ENCODE data around the gene ELOF1. TPM values are rescaled to one million over a fixed set of nuclear protein-coding genes. Genes with fewer than 3 reads are reported as not detected.

Gene ELOF1
- total and polyA plus RNA-seq, 2 of the 13 experiments (the other 11 are each of a cell fraction or from before 2014, with no cell fraction given) = 14.5 to 43.2 TPM

- TF ChIP-seq ZNF777 (CRISPR knock-in tag; IDR thresholded peaks at IDR 0.05) (0 out of 2 replicates have a peak, but pooled peaks have one; percentile 22), SIN3A (IDR thresholded peaks at IDR 0.05; ENCODE audit: borderline replicate concordance, low read depth, low read length) (peak; percentile 98), ZBTB26 (CRISPR knock-in tag; IDR thresholded peaks at IDR 0.05; ENCODE audit: borderline replicate concordance) (0 out of 2 replicates have a peak, but pooled peaks have one; percentile 38), NFYC (CRISPR knock-in tag; IDR thresholded peaks at IDR 0.05) (peak; percentile 92), AHR (CRISPR knock-in tag; IDR thresholded peaks at IDR 0.05) (no peak), JARID2 (CRISPR knock-in tag; IDR thresholded peaks at IDR 0.05; ENCODE audit: insufficient replicate concordance) (no peak), ZNF549 (CRISPR knock-in tag; IDR thresholded peaks at IDR 0.05) (0 out of 2 replicates have a peak, but pooled peaks have one; percentile 37), KAT8 (CRISPR knock-in tag; IDR thresholded peaks at IDR 0.05) (peak; percentile 99), IRF9 (CRISPR knock-in tag; IDR thresholded peaks at IDR 0.05; ENCODE audit: borderline replicate concordance) (no peak), REL (CRISPR knock-in tag; conservative IDR thresholded peaks at IDR 0.05) (no peak), TOE1 (CRISPR knock-in tag; IDR thresholded peaks at IDR 0.05) (no peak), NFKBIZ (CRISPR knock-in tag; IDR thresholded peaks at IDR 0.05) (0 out of 2 replicates have a peak, but pooled peaks have one; percentile 27), KMT2B (CRISPR knock-in tag; IDR thresholded peaks at IDR 0.05) (peak; percentile 85), EP300 (IDR thresholded peaks at IDR 0.05; ENCODE audit: low read depth in 2 of 2, low read length in 2 of 2) (no peak), EP300 (CRISPR knock-in tag; IDR thresholded peaks at IDR 0.05; ENCODE audit: borderline replicate concordance) (no peak), ETV5 (CRISPR knock-in tag; IDR thresholded peaks at IDR 0.05; ENCODE audit: borderline replicate concordance) (peak; percentile 25; the same call in 1 of the 2 replicates), ISL2 (CRISPR knock-in tag; IDR thresholded peaks at IDR 0.05) (peak; percentile 70), TCF7 (IDR thresholded peaks at IDR 0.05; ENCODE audit: low read depth) (no peak), RFXANK (CRISPR knock-in tag; IDR thresholded peaks at IDR 0.05) (no peak; the same call in 1 of the 2 replicates), ZNF256 (CRISPR knock-in tag; conservative IDR thresholded peaks at IDR 0.05) (no peak), ZNF546 (CRISPR knock-in tag; conservative IDR thresholded peaks at IDR 0.05) (0 out of 2 replicates have a peak, but pooled peaks have one; percentile 72), BORCS8-MEF2B (CRISPR knock-in tag; IDR thresholded peaks at IDR 0.05) (peak; percentile 90), SUZ12 (IDR thresholded peaks at IDR 0.05; ENCODE audit: low read depth, low read length) (no peak), ZNF333 (CRISPR knock-in tag; IDR thresholded peaks at IDR 0.05; ENCODE audit: borderline replicate concordance) (no peak)
- TF ChIP-seq, protein P1, sequence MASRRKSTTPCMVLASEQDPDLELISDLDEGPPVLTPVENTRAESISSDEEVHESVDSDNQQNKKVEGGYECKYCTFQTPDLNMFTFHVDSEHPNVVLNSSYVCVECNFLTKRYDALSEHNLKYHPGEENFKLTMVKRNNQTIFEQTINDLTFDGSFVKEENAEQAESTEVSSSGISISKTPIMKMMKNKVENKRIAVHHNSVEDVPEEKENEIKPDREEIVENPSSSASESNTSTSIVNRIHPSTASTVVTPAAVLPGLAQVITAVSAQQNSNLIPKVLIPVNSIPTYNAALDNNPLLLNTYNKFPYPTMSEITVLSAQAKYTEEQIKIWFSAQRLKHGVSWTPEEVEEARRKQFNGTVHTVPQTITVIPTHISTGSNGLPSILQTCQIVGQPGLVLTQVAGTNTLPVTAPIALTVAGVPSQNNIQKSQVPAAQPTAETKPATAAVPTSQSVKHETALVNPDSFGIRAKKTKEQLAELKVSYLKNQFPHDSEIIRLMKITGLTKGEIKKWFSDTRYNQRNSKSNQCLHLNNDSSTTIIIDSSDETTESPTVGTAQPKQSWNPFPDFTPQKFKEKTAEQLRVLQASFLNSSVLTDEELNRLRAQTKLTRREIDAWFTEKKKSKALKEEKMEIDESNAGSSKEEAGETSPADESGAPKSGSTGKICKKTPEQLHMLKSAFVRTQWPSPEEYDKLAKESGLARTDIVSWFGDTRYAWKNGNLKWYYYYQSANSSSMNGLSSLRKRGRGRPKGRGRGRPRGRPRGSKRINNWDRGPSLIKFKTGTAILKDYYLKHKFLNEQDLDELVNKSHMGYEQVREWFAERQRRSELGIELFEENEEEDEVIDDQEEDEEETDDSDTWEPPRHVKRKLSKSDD (CRISPR knock-in tag; IDR thresholded peaks at IDR 0.05; ENCODE audit: low read depth) = no peak
- TF ChIP-seq, protein P2, sequence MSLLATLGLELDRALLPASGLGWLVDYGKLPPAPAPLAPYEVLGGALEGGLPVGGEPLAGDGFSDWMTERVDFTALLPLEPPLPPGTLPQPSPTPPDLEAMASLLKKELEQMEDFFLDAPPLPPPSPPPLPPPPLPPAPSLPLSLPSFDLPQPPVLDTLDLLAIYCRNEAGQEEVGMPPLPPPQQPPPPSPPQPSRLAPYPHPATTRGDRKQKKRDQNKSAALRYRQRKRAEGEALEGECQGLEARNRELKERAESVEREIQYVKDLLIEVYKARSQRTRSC (CRISPR knock-in tag; IDR thresholded peaks at IDR 0.05; ENCODE audit: low read depth) = no peak
Measured at GRCh38 chr19:11528551-11529341, 30.3 kb downstream of the ELOF1 start, which contains the start of gene ECSIT (continued).
